Raji (cell line): Measurements from ENCODE around the gene RAPGEF1.

Experiments used
- POLR2A ChIP-seq: IDR thresholded peaks from 2 replicates; pipeline ENCODE4 v1.6.1; 2011; ENCODE audit warnings: low read depth, low read length, control low read depth; ENCODE audit not compliant: insufficient read depth

RAPGEF1 gene

DNA sequence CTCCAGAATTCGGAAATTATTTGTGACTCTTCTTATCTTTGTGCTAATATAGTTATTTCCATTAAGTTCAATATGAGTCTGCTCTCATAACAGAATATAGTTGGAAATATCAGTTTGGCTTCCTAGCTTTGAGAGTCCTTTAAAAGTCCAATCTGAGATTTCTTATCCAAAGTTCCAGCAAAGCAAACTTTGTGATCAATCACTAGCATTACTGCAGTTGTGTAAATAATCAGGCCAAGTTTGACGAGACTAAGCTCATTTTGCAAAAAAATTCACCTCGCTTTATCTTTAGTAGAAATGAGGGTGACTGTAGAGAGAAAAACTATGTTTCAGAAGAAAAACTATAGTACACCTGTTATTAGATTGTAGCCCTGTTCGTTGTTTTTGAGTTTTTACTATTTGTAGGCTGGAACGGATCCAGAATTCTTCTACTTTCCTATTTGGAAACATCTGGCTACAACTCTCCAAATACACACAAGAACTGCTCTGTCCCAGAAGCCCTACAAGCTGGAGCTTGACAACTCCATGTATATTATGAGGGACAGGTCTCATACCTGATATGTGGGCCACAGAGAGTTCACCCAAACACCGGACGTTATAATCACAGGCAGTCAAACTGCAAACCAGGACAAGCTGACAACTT lies 47.8 kb downstream of the RAPGEF1 start:
- TF ChIP-seq POLR2A: no peak

GRCh38 chr9:131690941-131691573 lies 48.8 kb downstream of the RAPGEF1 start:
- TF ChIP-seq POLR2A: no peak

- no peak for TF ChIP-seq POLR2A
These were observed 49.4 kb downstream of the RAPGEF1 start for GRCh38 chr9:131690462-131690861.

DNA sequence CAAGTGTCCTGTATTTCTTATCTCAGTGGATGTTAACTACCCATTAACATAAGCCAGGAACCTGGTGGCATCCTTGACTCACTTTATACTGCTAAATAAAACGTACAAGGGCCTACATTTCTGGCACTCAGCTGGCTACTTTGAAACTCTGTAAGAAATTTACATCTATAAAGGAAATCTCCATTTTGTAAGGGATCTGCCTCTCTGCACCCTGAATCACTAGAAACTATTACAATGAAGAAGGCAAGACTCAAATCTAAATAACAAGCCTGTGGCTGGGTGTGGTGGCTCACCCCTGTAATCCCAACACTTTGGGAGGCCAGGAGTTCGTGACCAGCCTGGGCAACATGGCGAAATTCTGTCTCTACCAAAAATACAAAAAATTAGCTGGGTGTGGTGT lies 51.5 kb downstream of the RAPGEF1 start:
- TF ChIP-seq POLR2A: no peak

DNA sequence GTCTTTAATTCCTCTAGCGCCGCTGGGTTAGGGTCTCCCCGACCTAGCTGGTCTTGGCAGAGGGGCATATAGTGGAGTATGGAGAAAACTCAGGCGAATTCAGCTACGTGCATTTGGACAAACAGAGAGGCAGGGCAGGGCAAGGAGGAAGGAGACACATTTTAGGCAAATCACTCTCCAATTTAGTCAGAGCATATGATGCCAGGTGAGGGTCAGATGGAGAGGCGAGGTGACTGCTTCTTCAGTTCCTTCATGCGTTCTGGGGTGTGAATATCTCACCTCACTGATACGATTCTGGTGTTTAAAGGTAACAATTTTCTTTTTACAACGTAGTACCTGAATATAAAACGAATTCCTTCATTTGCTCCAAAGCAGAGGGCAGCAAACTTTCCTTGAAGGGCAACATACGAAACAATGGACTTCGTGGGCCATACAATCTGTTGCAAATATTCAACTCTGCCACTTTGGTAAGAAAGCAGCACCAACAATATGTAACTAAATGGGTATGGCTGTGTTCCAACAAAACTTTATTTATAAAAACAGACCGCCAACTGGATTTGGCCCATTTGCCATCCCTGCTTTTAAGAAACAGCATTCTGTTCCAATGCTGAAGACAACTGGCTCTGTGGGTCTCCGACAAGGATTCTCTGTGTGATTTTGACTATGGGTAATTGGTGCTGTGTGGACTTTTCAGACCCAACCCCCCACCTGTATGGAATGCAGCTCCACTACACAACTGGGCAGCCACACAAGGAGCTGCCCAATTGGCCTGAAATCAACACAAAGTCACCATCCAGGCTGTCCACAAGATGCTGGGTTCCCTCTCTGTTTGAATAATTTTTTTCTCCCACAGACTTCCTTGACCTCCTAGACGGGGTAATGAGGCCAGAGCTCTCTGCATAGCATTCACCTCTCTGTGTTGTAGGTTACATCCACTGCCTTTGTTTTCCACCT lies 53.8 kb downstream of the RAPGEF1 start:
- no peak for TF ChIP-seq POLR2A

- TF ChIP-seq POLR2A: no peak
These were observed 57.6 kb downstream of the RAPGEF1 start for GRCh38 chr9:131682261-131682660.

GRCh38 chr9:131679261-131680020 lies 60.4 kb downstream of the RAPGEF1 start:
- no peak for TF ChIP-seq POLR2A

GRCh38 chr9:131678499-131679111 lies 61.3 kb downstream of the RAPGEF1 start:
- peak; percentile 29; the same call in 1 of the 2 replicates for TF ChIP-seq POLR2A

- TF ChIP-seq POLR2A: no peak; the same call in 1 of the 2 replicates
These were observed 62.3 kb downstream of the RAPGEF1 start for GRCh38 chr9:131677444-131678180.

- no peak for TF ChIP-seq POLR2A
These were observed 62.8 kb downstream of the RAPGEF1 start for GRCh38 chr9:131677049-131677443.

- peak; percentile 40; the same call in 1 of the 2 replicates for TF ChIP-seq POLR2A
These were observed 63.4 kb downstream of the RAPGEF1 start for GRCh38 chr9:131676431-131676972.

DNA sequence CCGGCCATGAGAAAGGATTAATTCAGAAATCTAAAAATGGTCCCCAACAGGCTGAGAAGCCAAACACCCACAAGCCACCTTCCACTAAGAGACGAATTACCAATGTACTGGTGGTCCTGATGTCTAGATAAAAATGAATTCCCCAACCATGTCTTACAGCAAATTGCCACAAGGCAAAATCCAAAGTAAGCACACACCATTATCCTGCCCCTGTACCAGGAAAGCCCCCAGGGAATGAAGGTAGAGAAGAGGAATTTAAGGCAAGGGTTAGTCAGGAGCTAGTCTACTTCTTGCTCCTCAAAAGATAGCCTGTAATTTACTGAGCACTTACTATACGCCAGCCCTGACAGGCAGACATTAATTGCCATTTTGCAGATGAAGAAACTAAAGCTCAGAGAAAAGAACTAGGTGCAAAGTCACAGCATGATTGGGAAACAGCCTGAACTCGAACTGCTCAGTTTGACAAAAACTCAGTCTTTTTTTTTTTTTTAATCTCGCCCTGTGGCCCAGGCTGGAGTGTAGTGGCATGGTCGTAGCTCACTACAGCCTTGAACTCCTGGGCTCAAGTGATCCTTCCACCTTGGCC lies 64.3 kb downstream of the RAPGEF1 start:
- no peak for TF ChIP-seq POLR2A
